Liver (tissue), 3 donors: ENCODE results near the gene COX19.

Source experiments
- ATF3 ChIP-seq: IDR thresholded peaks from 2 replicates; pipeline ENCODE4 v1.6.1; 2016; ENCODE audit warnings: antibody characterized with exemption
- CTCF ChIP-seq: fragments of 150-350 bp; IDR thresholded peaks from 2 replicates; pipeline ENCODE4 v1.5.1; 2017; ENCODE audit warnings: improper control_type of control experiment, low read depth, low read length; ENCODE audit not compliant: missing input control
- EGR1 ChIP-seq, 2 donors: IDR thresholded peaks; 2 replicates each; pipeline ENCODE4 v1.6.1; 2016 to 2018; ENCODE audit warnings: antibody characterized with exemption in 2 of 2, low read depth in 2 of 2
- FOXA1 ChIP-seq: IDR thresholded peaks from 2 replicates; pipeline ENCODE4 v1.6.1; 2016; ENCODE audit warnings: antibody characterized with exemption
- GABPA ChIP-seq, 2 donors: IDR thresholded peaks in 1 of 2; conservative IDR thresholded peaks in 1 of 2; 2 replicates each; pipeline ENCODE4 v1.6.1; 2016; ENCODE audit warnings: antibody characterized with exemption in 2 of 2, mild to moderate bottlenecking in 1 of 2, moderate library complexity in 1 of 2
- HNF4A ChIP-seq, 2 donors: conservative IDR thresholded peaks; 2 replicates each; pipeline ENCODE4 v1.6.1; 2016; ENCODE audit warnings: antibody characterized with exemption in 2 of 2, mild to moderate bottlenecking in 2 of 2
- JUND ChIP-seq, 2 donors: IDR thresholded peaks; 2 replicates each; pipeline ENCODE4 v1.6.1; 2016; ENCODE audit warnings: antibody characterized with exemption in 2 of 2
- MAX ChIP-seq: IDR thresholded peaks from 2 replicates; pipeline ENCODE4 v1.6.1; 2016; ENCODE audit warnings: antibody characterized with exemption
- NR2F2 ChIP-seq: IDR thresholded peaks from 2 replicates; pipeline ENCODE4 v1.6.1; 2016; ENCODE audit warnings: antibody characterized with exemption
- RAD21 ChIP-seq, 2 donors: IDR thresholded peaks; 2 replicates each; pipeline ENCODE4 v1.6.1; 2016; ENCODE audit warnings: antibody characterized with exemption in 2 of 2, mild to moderate bottlenecking in 2 of 2
- SP1 ChIP-seq: IDR thresholded peaks from 2 replicates; pipeline ENCODE4 v1.6.1; 2018; ENCODE audit warnings: antibody characterized with exemption, mild to moderate bottlenecking
- TAF1 ChIP-seq: conservative IDR thresholded peaks from 2 replicates; pipeline ENCODE4 v1.6.1; 2016; ENCODE audit warnings: antibody characterized with exemption, mild to moderate bottlenecking
- donor health status: healthy.
- donor health status: healthy.

DNA sequence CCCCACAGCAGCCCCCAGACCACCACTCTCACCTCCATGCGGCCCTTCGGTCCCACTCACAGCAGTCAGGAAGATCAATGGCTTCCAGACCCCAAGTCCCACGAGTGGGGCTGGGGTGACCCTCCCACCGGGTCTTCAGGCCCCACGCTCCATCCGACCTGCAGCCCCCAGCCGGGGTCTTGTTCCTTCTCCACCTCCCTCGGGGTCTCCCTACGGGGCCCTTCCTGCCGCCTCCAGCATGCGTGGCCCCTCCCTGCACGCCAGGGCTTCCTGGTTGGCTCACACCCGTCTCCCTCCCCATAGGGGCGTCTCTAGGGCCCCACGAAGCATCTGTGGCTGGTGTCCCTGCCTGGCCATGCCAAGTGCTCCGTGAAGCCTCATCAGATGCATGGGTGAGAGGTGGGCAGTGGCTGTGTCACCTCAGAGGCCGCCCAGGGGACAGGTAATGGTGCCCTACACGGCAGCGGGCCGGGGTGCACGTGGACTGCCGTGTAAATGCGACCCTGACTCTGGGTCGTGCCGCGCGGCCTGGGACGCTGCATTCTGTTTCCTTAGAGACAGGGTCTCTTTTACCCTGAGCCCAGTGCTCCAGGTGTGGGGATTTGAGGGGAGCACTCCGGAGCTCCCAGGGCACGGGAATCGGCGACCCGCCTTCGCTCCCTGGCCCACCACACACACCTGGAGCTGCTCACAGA is 40.7 kb downstream of the COX19 start:
- TF ChIP-seq CTCF (no peak), HNF4A (conservative IDR thresholded peaks at IDR 0.05) (no peak), MAX (no peak), RAD21 (IDR thresholded peaks at IDR 0.05) (no peak), JUND (IDR thresholded peaks at IDR 0.05) (no peak), EGR1 (IDR thresholded peaks at IDR 0.05; ENCODE audit: low read depth in 2 of 2) (no peak), ATF3 (no peak), FOXA1 (no peak), TAF1 (no peak), SP1 (no peak), GABPA (IDR thresholded peaks at IDR 0.05 in 1 of 2, conservative IDR thresholded peaks at IDR 0.05 in 1 of 2) (no peak), NR2F2 (no peak)
